NCI-H1694 treated with DMSO at 0.1 percent for 48 hours (cell line): ENCODE results near the gene ECHS1.
"Not testable (repeated sequence)": the region's sequence is repeated elsewhere in the genome, so short reads cannot be mapped to it uniquely, and the experiment has no call there.

Experiments used
- DNase-seq: peaks from one replicate; lab custom pipeline; 2025; lab: John Stamatoyannopoulos, UW

ECHS1 gene

GRCh38 chr10:133373174-133374090, at the start of gene ECHS1:
ECHS1 (minus strand) TSS chr10:133373354; CDS start chr10:133373333, 21 bp downstream.
- peak; percentile 25 for DNase-seq

- DNase-seq = no peak
Measured at GRCh38 chr10:133422223-133422806, 49.2 kb upstream of the ECHS1 start.

- no peak for DNase-seq
Measured at GRCh38 chr10:133421336-133422222, 48.4 kb upstream of the ECHS1 start.

GRCh38 chr10:133420579-133420978, 47.4 kb upstream of the ECHS1 start:
- DNase-seq = no peak

- DNase-seq = no peak
Measured at GRCh38 chr10:133420028-133420427, 46.9 kb upstream of the ECHS1 start.

- DNase-seq = no peak
Measured at GRCh38 chr10:133419211-133419950, 46.2 kb upstream of the ECHS1 start.

- no peak for DNase-seq
Measured at GRCh38 chr10:133418289-133418993, 45.3 kb upstream of the ECHS1 start.

GRCh38 chr10:133415752-133416151, 42.6 kb upstream of the ECHS1 start:
- no peak for DNase-seq

GRCh38 chr10:133414401-133414800, 41.2 kb upstream of the ECHS1 start:
- not testable (repeated sequence) for DNase-seq

GRCh38 chr10:133412381-133412711, 39.2 kb upstream of the ECHS1 start:
- no peak for DNase-seq

- DNase-seq = no peak
Measured at GRCh38 chr10:133411523-133412380, 38.6 kb upstream of the ECHS1 start.

GRCh38 chr10:133405844-133406527, 32.8 kb upstream of the ECHS1 start:
- no peak for DNase-seq

- DNase-seq = no peak
Measured at GRCh38 chr10:133405272-133405671, 32.1 kb upstream of the ECHS1 start.

- DNase-seq = no peak
Measured at GRCh38 chr10:133403784-133404183, 30.6 kb upstream of the ECHS1 start.

GRCh38 chr10:133403359-133403758, 30.2 kb upstream of the ECHS1 start:
- no peak for DNase-seq

GRCh38 chr10:133401981-133402725, 29.0 kb upstream of the ECHS1 start:
- no peak for DNase-seq

- DNase-seq = no peak
Measured at GRCh38 chr10:133401500-133401899, 28.3 kb upstream of the ECHS1 start.

GRCh38 chr10:133400624-133401424, 27.7 kb upstream of the ECHS1 start:
- no peak for DNase-seq
